ENCODE data around the gene RANBP3L.

GRCh38 chr5:36312953-36313672, 11.4 kb upstream of the RANBP3L start:
- TF ChIP-seq, protein P1, sequence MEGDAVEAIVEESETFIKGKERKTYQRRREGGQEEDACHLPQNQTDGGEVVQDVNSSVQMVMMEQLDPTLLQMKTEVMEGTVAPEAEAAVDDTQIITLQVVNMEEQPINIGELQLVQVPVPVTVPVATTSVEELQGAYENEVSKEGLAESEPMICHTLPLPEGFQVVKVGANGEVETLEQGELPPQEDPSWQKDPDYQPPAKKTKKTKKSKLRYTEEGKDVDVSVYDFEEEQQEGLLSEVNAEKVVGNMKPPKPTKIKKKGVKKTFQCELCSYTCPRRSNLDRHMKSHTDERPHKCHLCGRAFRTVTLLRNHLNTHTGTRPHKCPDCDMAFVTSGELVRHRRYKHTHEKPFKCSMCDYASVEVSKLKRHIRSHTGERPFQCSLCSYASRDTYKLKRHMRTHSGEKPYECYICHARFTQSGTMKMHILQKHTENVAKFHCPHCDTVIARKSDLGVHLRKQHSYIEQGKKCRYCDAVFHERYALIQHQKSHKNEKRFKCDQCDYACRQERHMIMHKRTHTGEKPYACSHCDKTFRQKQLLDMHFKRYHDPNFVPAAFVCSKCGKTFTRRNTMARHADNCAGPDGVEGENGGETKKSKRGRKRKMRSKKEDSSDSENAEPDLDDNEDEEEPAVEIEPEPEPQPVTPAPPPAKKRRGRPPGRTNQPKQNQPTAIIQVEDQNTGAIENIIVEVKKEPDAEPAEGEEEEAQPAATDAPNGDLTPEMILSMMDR (IDR thresholded peaks at IDR 0.05): no peak
- no peak for TF ChIP-seq POLR2A (IDR thresholded peaks at IDR 0.05)
- TF ChIP-seq POLR2AphosphoS5 (IDR thresholded peaks at IDR 0.05): no peak

Data from prostate gland (tissue), 2 donors.